NCI-H524 (cell line): ENCODE measurements around the gene ADCY2.
A peak's percentile ranks its signal among the peaks of the same experiment; 100 is the strongest.

Source experiments
- DNase-seq, 2 experiments: peaks; one replicate each; lab custom pipeline; 2025; lab: John Stamatoyannopoulos, UW

The ADCY2 gene

GRCh38 chr5:7745882-7746610 is 350.1 kb downstream of the ADCY2 start:
- peak; percentile 83 to 84 for DNase-seq

- no peak for DNase-seq
Observed at GRCh38 chr5:7747728-7748127, 351.8 kb downstream of the ADCY2 start.

GRCh38 chr5:7749626-7750025 is 353.7 kb downstream of the ADCY2 start:
- no peak for DNase-seq

GRCh38 chr5:7751874-7752273 is 355.9 kb downstream of the ADCY2 start:
- DNase-seq, result no peak

GRCh38 chr5:7753181-7753580 is 357.2 kb downstream of the ADCY2 start:
- no peak for DNase-seq

GRCh38 chr5:7753596-7753995 is 357.7 kb downstream of the ADCY2 start:
- DNase-seq, result no peak

- DNase-seq, result no peak
Observed at GRCh38 chr5:7754490-7754889, 358.6 kb downstream of the ADCY2 start.

GRCh38 chr5:7754997-7755596 is 359.2 kb downstream of the ADCY2 start:
- peak; percentile 78 to 92 for DNase-seq

- DNase-seq, result no peak
Observed at GRCh38 chr5:7755958-7756357, 360.0 kb downstream of the ADCY2 start.

- DNase-seq, result no peak
Observed at GRCh38 chr5:7756453-7756852, 360.5 kb downstream of the ADCY2 start.

GRCh38 chr5:7759257-7759871 is 363.4 kb downstream of the ADCY2 start:
- DNase-seq, result peak; percentile 38 to 54

- DNase-seq, result no peak
Observed at GRCh38 chr5:7759951-7760580, 364.1 kb downstream of the ADCY2 start.

- DNase-seq, result no peak
Observed at GRCh38 chr5:7762267-7762666, 366.3 kb downstream of the ADCY2 start.

- no peak for DNase-seq
Observed at GRCh38 chr5:7763621-7764072, 367.7 kb downstream of the ADCY2 start.

GRCh38 chr5:7764452-7764851 is 368.5 kb downstream of the ADCY2 start:
- no peak for DNase-seq

- no peak for DNase-seq
Observed at GRCh38 chr5:7770436-7770835, 374.5 kb downstream of the ADCY2 start.

GRCh38 chr5:7772141-7772540 is 376.2 kb downstream of the ADCY2 start:
- no peak for DNase-seq

GRCh38 chr5:7773178-7773577 is 377.2 kb downstream of the ADCY2 start:
- DNase-seq, result no peak

- DNase-seq, result no peak
Observed at GRCh38 chr5:7776442-7776841, 380.5 kb downstream of the ADCY2 start.

GRCh38 chr5:7779019-7780005 is 383.4 kb downstream of the ADCY2 start:
- DNase-seq, result no peak

GRCh38 chr5:7781899-7782298 is 386.0 kb downstream of the ADCY2 start:
- DNase-seq, result no peak
